22Rv1 (cell line): ENCODE measurements around the gene CNNM2.
"Not testable (repeated sequence)": the region's sequence is repeated elsewhere in the genome, so short reads cannot be mapped to it uniquely, and the experiment has no call there.

Experiments
- H3K27ac ChIP-seq: fragments of 450-650 bp; 2 replicates; pipeline ENCODE4 v1.5.1; 2017
- ZFX ChIP-seq: fragments of 450-650 bp; IDR thresholded peaks from 2 replicates; pipeline ENCODE4 v1.6.1; 2017; ENCODE audit warnings: antibody characterized with exemption, borderline replicate concordance
- TF ChIP-seq, protein P1 (sequence below): fragments of 450-650 bp; IDR thresholded peaks from 2 replicates; pipeline ENCODE4 v1.5.1; 2017; ENCODE audit warnings: mild to moderate bottlenecking

Gene CNNM2

GRCh38 chr10:102965311-102965851 lies 47.3 kb downstream of the CNNM2 start:
- H3K27ac ChIP-seq = no peak overlapping the region
- no peak for TF ChIP-seq ZFX
- TF ChIP-seq, protein P1, sequence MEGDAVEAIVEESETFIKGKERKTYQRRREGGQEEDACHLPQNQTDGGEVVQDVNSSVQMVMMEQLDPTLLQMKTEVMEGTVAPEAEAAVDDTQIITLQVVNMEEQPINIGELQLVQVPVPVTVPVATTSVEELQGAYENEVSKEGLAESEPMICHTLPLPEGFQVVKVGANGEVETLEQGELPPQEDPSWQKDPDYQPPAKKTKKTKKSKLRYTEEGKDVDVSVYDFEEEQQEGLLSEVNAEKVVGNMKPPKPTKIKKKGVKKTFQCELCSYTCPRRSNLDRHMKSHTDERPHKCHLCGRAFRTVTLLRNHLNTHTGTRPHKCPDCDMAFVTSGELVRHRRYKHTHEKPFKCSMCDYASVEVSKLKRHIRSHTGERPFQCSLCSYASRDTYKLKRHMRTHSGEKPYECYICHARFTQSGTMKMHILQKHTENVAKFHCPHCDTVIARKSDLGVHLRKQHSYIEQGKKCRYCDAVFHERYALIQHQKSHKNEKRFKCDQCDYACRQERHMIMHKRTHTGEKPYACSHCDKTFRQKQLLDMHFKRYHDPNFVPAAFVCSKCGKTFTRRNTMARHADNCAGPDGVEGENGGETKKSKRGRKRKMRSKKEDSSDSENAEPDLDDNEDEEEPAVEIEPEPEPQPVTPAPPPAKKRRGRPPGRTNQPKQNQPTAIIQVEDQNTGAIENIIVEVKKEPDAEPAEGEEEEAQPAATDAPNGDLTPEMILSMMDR = no peak

DNA sequence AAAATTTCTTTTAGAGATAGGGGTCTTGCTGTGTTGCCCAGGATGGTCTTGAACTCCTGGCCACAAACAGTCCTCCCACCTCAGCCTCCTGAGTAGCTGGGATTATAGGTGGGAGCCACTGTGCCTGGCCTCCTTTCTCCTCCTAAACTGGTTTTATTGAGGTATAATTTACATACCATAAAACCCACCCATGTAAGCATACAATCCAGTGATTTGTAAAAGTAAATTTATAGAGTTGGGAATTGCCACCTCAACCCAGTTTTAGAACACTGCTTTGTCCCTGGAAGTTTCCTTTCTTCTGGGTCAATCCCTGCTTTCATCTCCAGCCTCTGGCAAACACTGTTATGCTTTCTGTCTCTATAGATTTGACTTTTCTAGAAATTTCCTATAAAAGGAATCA lies 49.0 kb downstream of the CNNM2 start:
- no peak overlapping the region for H3K27ac ChIP-seq
- TF ChIP-seq ZFX = no peak
- TF ChIP-seq, protein P1 = no peak

DNA sequence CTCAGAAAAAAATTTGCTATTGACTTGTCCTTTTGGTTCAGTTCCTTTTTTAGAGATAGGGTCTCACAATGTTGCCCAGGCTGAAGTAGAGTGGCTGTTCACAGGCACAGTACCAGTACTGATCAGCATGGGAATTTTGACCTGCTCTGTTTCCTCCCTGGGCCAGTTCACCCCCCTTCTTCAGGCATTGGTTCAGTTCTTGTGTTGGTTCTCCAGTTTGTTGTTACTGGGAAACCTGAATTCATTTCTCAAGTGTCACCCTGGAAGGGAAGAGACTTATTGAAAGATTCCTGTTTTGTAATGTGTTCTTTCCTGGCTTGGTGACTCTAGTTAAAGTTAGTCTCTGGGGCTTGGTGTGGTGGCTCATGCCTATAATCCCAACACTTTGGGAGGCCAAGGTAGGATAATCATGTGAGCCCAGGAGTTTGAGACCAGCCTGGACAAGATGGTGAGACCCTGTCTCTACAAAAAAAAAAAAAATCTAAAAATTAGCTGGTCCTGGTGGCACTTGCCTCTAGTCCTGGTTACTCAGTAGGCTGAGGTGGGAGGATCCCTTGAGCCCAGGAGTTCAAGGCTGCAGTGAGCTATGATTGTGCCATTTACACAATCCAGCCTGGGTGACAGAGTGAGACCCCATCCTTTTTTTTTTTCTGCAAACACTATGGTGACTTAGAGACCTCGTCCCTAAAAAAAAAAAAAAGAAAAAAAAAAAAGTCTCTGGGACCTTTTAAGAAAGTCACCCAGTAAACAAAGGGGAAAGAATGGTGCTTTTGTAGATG lies 52.7 kb downstream of the CNNM2 start:
- TF ChIP-seq, protein P1 = no peak
- TF ChIP-seq ZFX = no peak

GRCh38 chr10:102975483-102976379 lies 57.6 kb downstream of the CNNM2 start:
- H3K27ac ChIP-seq = no peak overlapping the region
- TF ChIP-seq, protein P1 = no peak
- TF ChIP-seq ZFX = no peak

More for the DNA sequence above, 52.7 kb downstream of the CNNM2 start:
- no peak overlapping the region for H3K27ac ChIP-seq

DNA sequence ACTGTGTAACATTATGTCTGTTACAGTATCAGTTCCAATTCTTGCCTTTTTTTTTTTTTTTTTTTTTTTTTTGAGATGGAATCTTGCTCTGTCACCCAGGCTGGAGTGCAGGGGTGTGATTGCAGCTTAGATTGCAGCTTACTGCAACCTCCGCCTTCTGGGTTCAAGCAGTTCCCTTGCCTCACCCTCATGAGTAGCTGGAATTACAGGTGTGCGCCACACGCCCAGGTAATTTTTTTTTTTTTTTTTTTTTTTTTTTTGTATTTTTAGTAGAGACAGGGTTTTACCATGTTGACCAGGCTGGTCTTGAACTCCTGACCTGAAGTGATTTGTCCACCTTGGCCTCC lies 58.3 kb downstream of the CNNM2 start:
- H3K27ac ChIP-seq = not testable (repeated sequence)

GRCh38 chr10:102982296-102982695 lies 64.2 kb downstream of the CNNM2 start:
- peak overlapping the region; percentile 74 for H3K27ac ChIP-seq
- TF ChIP-seq, protein P1 = no peak
- TF ChIP-seq ZFX = no peak

DNA sequence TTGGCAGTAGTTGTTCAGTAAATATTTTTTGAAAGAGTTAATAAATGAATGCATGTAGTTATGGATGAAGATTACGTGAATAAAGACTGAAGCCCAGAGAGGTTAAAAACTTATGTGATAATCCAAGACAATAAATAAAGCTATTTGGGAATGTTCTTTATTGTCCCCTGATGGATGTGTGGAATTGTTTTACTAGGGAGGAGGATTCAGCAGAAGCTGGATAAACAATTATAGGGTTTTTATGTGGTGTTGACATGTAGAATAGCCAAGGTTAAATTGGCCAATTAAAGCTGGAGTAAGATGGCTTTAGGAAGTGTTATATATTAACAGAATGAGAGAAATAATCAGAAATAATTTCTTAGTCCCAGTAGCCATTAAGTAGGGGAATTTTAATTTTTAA lies 66.0 kb downstream of the CNNM2 start:
- H3K27ac ChIP-seq = peak overlapping the region; percentile 64
- TF ChIP-seq, protein P1 = no peak
- no peak for TF ChIP-seq ZFX
